HG03565 (cell line): ENCODE data around the gene SRC.

Experiments
- ATAC-seq: cut with Tn5 transposase; IDR thresholded peaks from one replicate; pipeline ENCODE4 v1.9.1; 2021; ENCODE audit warnings: mild to moderate bottlenecking, moderate library complexity; ENCODE audit not compliant: unreplicated experiment

Gene SRC

GRCh38 chr20:37407019-37407566, 61.2 kb downstream of the SRC start:
- ATAC-seq, result no peak

GRCh38 chr20:37407573-37408002, 61.6 kb downstream of the SRC start:
- ATAC-seq, result no peak

- ATAC-seq, result no peak
These were observed 62.6 kb downstream of the SRC start for GRCh38 chr20:37408302-37409193.

- ATAC-seq, result no peak
These were observed 65.7 kb downstream of the SRC start for GRCh38 chr20:37411408-37412219.

- ATAC-seq, result no peak
These were observed 67.0 kb downstream of the SRC start for GRCh38 chr20:37413023-37413334.

DNA sequence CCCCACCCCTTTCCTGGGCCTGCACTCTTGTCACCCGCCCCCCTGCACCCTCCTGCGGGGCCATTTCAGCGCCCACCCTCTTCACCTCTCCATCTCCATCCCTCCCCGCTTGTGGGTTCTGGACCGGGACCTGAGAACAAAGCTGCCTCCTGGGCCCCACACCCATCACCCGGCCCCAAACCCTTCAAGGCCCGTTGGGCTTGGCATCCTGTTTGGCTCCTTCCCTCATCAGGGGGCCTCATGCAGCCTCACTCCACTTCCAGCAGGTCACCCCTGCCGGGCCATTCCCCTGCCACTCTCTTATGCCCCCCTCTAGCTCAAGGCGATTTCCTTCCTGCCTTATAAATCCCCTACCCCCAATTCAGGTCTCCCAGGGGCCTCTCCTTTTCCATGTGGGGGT, 67.4 kb downstream of the SRC start:
- ATAC-seq, result no peak

- no peak for ATAC-seq
These were observed 68.5 kb downstream of the SRC start for GRCh38 chr20:37414224-37415035.

DNA sequence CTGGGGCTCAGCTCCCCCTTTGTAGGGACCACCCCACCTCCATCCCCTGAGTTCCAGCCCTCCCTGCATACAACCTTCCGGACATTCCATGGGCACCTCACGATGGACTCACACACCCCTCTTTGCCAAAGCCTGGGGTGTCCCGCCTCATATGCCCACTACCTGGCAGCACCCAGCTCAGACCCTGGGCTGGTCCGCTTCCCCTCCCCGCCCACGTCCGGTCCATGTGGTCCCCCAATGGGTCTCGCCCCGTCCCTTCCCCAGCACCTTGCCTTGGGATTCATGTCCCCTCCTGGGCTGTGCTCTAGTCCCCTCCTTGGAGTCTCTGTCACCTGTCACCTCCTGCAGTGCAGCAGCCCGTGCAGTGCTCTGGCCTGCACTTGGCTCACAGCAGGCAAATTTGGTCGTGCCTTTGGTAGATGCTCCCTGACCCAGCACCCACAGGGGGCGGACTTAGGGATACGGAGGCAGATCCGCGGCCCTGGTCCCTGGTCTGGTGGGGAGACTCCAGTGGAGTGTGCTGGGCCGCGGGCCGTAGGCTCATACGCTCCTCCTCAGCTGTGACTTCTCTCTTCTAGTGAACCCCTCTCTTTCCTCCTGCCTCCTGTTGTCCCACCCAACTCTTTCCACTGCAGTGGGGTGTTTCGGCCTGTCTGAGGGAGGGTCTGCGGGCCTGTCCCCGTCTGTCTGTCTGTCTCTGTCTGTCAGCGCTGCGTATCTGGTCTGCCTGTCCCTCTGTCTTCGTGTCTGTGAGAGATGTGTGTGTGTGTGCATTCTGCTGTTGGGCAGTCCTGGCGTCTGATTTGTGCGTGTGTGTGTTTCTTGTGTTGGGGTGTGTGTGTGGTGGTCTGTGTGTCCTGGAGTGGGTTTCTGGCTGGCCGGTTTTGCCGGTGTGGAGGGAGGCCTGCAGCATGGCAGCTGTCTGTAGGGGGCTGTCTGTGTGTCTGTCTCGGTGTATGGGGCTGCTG, 69.5 kb downstream of the SRC start:
- ATAC-seq, result no peak

DNA sequence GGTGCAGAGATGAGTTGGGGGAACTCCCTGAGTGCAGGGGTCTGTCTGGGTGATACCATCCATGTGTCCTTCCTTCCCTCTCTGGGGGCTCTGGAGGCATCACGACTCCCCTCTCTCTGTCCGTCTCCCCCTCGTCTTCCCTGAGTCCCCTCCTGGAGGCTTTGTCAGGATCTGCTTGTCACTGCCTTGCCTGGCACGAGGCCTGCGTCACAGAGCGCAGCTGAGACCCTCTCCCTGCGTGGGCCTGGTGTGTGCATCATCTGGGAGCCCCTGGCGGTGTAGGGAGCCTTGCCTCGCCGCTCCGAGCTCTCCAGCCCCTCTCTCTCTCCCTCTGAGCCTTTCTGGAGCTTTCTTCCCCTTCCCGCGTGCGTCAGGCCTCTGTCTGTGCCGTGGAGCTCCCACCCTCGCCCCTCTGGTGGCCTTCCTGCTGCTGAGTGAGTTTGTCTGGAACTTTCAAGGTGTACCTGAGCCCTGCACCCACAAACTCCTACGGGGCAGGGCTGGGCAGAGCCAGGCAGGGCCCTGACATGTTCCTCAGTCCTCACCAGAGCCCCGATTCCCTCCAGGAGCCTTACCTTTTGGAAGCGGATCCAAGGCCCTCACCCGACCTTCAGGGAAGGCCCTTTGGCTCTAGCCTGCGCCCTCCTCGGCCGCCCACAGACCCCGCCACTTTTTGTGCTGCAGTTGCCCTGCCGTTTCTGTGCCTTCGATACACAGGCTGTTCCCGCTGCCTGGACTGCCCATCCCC, 70.3 kb downstream of the SRC start:
- ATAC-seq, result no peak

GRCh38 chr20:37416848-37417616, 71.1 kb downstream of the SRC start:
- ATAC-seq, result no peak

- ATAC-seq, result no peak
These were observed 71.9 kb downstream of the SRC start for GRCh38 chr20:37417617-37418467.

GRCh38 chr20:37418591-37419109, 72.7 kb downstream of the SRC start:
- ATAC-seq, result no peak

DNA sequence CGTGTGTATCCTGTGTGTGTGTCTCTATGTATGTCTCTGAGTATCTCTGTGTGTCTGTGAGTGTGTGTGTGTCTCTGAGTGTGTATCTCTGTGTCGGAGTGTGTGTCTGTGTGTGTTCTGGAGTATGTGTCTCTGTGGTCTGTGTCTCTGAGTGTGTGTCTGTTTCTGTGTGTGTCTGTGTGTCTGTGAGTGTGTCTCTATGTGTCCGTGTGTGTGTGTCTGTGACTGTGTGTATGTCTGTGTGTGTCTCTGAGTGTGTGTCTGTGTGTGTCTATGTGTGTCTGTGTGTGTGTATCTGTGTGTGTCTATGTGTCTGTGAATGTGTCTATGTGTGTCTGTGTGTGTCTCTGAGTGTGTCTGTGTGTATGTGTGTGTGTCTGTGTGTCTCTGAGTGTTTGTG, 73.4 kb downstream of the SRC start:
- ATAC-seq, result no peak

GRCh38 chr20:37419774-37420542, 74.0 kb downstream of the SRC start:
- no peak for ATAC-seq

DNA sequence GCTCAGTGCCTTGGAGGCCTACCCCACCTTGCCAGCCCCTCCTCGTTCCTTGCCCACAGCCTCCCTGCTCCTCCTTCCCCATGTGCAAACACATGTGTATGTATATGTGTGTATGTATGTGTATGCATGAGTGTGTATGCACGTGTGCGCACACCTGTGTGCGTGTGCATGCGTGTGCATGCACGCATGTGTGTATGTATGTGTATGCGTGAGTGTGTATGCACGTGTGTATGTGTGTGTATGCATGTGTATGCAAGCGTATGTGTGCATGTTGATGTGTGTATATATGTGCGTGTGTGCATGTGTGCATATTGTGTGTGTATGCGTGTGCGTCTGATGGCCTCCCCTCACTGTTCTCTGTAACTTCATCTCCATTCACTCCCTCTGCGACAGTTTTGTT, 74.7 kb downstream of the SRC start:
- ATAC-seq, result no peak

DNA sequence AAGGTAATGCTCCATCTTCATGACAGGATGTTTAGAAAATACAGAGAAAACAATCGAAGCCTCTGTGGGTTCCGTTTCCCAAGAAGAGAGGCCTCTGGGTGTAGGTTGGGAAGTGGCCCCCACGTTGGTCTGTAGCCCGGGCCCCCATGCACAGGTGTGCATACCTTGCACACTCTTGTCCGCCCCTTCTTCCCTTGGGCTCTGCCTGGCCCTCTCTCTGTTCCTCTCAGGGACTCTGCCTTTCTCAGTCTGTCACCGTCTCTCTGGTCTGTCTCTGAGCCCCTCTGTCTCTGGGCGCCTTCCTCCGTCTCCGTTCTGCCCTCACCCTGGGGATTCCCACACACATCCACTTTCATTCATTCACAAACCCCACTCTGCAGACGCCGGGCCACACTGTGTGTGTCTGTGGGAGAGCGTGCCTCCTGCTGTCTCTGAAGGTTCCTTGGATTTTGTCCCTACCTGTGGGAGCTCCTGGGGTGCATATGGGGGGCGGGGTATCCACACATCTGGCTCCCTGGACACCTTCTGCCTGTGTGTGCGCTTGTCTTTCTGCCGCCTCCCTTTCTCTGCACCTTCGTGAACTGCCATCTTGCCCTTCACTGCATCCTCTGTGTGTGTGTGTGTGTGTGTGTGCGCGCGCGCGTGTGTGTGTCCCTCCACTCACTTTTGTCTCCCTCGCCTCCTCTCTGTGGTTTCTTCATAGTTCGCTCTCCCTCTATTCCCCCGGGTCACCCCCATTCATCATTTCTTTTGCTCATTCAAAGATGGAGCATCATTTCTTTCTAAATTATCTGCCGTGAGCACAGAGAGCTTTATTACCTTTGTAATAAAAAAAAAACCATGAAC, 75.3 kb downstream of the SRC start:
- no peak for ATAC-seq
